Measurements from ENCODE around the gene ERICH4.

GRCh38 chr19:41414461-41414860 is 28.5 kb upstream of the ERICH4 start:
- TF ChIP-seq ZNF263 (CRISPR knock-in tag; IDR thresholded peaks at IDR 0.05) (no peak), SMC3 (IDR thresholded peaks at IDR 0.05; ENCODE audit: low read length) (no peak), GLI4 (CRISPR knock-in tag; IDR thresholded peaks at IDR 0.05; ENCODE audit: borderline replicate concordance) (no peak)

All from HepG2 (cell line).